Endothelial cell of umbilical vein (primary cell): ENCODE measurements around the gene CHST14. TPM values are rescaled to one million over a fixed set of nuclear protein-coding genes. Genes with fewer than 3 reads are reported as not detected.

Source experiments
- BruUV-seq: library from RNA; stranded (reverse); fragments of 400-500 nt; replicated peaks from 2 replicates; lab custom pipeline; 2021; lab: Mats Ljungman, UMichigan
- CTCF ChIA-PET: fragments of 300-600, 350-600 bp; sonication (Branson Sonifier 250); formaldehyde crosslinking; loops from one replicate; lab custom pipeline; 2021; ENCODE audit warnings: antibody characterized with exemption, inconsistent platforms; lab: Charles Lee
- POLR2A ChIA-PET: fragments of 300-600, 350-600 bp; sonication (Branson Sonifier 250); formaldehyde crosslinking; loops from one replicate; lab custom pipeline; 2021; ENCODE audit warnings: antibody characterized with exemption, inconsistent platforms; lab: Charles Lee
- DNase-seq: peaks from one replicate; pipeline ENCODE4 v3.0.0-alpha.2; 2011; ENCODE audit warnings: low read depth, low spot score
- FAIRE-seq: peaks from 2 replicates; lab custom pipeline; 2011; peaks lifted over from hg19 to GRCh38; lab: Jason Lieb, UNC
- H2AFZ ChIP-seq: 2 replicates; pipeline ENCODE4 v1.6.0; 2012; ENCODE audit warnings: low read depth, low read length, control low read depth, inconsistent platforms
- H3K27ac ChIP-seq: 2 replicates; pipeline ENCODE4 v1.5.1; 2011; ENCODE audit warnings: low read depth, mild to moderate bottlenecking, control low read depth, low read length, moderate library complexity; ENCODE audit not compliant: insufficient read depth
- H3K27me3 ChIP-seq, 2 experiments: 2 replicates each; pipeline versions ENCODE4 v1.6.0 to v1.6.1; 2011; ENCODE audit warnings: low read length in 2 of 2, mixed read lengths in 1 of 2; ENCODE audit not compliant: control insufficient read depth in 2 of 2, insufficient read depth in 2 of 2
- H3K36me3 ChIP-seq, 2 experiments: 2 replicates in 1 of 2; 3 replicates in 1 of 2; pipeline ENCODE4 v1.5.1; 2011; ENCODE audit warnings: low read length in 2 of 2, mild to moderate bottlenecking in 1 of 2, moderate library complexity in 1 of 2; ENCODE audit not compliant: control insufficient read depth in 2 of 2, insufficient read depth in 2 of 2; ENCODE audit errors: extremely low read depth in 1 of 2
- H3K4me1 ChIP-seq: 3 replicates; pipeline ENCODE4 v1.5.1; 2011; ENCODE audit warnings: mild to moderate bottlenecking, low read length; ENCODE audit not compliant: control insufficient read depth, insufficient read depth; ENCODE audit errors: extremely low read depth
- H3K4me2 ChIP-seq: 2 replicates; pipeline ENCODE4 v1.6.1; 2011; ENCODE audit warnings: low read length, control low read depth, mixed read lengths; ENCODE audit not compliant: insufficient read depth
- H3K4me3 ChIP-seq, 3 experiments: fragments of 200-600 bp in 1 of 3; sonication (generic), shearing (Covaris generic) in 1 of 3; replicated peaks in 1 of 3; 2 replicates each; pipeline ENCODE4 v1.5.1; 2011 to 2016; ENCODE audit warnings: control low read depth in 3 of 3, low read length in 3 of 3, mild to moderate bottlenecking in 2 of 3, inconsistent platforms in 1 of 3, low read depth in 1 of 3, moderate library complexity in 1 of 3; ENCODE audit not compliant: insufficient read depth in 1 of 3
- H3K79me2 ChIP-seq: 2 replicates; pipeline ENCODE4 v1.6.0; 2012; ENCODE audit warnings: low read length, inconsistent platforms; ENCODE audit not compliant: control insufficient read depth, insufficient read depth
- H3K9ac ChIP-seq: replicated peaks from 2 replicates; pipeline ENCODE3; 2011; ENCODE audit warnings: low read length, control low read depth; ENCODE audit not compliant: insufficient read depth; ENCODE audit errors: extremely low read depth
- H3K9me1 ChIP-seq: replicated peaks from 3 replicates; pipeline ENCODE4 v1.6.0; 2011; ENCODE audit warnings: mild to moderate bottlenecking, low read length; ENCODE audit not compliant: control insufficient read depth, insufficient read depth; ENCODE audit errors: extremely low read depth
- H3K9me3 ChIP-seq: replicated peaks from 2 replicates; pipeline ENCODE4 v1.5.1; 2012; ENCODE audit warnings: low read length, inconsistent platforms; ENCODE audit not compliant: control insufficient read depth, insufficient read depth
- H4K20me1 ChIP-seq: replicated peaks from 2 replicates; pipeline ENCODE3; 2011; ENCODE audit warnings: mild to moderate bottlenecking, low read length; ENCODE audit not compliant: control insufficient read depth, insufficient read depth; ENCODE audit errors: extremely low read depth
- EZH2 ChIP-seq: IDR thresholded peaks from 2 replicates; pipeline ENCODE4 v1.6.1; 2012; ENCODE audit warnings: borderline replicate concordance, low read depth, mild to moderate bottlenecking, moderate library complexity, low read length, inconsistent platforms; ENCODE audit not compliant: severe bottlenecking
- FOS ChIP-seq: IDR thresholded peaks from 2 replicates; pipeline ENCODE4 v1.6.1; 2011; ENCODE audit warnings: mild to moderate bottlenecking, low read length, moderate library complexity, borderline replicate concordance; ENCODE audit not compliant: insufficient read depth
- GATA2 ChIP-seq: IDR thresholded peaks from 2 replicates; pipeline ENCODE4 v1.7.0; 2011; ENCODE audit warnings: low read depth, mild to moderate bottlenecking, moderate library complexity, mixed read lengths, low read length; ENCODE audit not compliant: insufficient read length, insufficient read depth
- JUN ChIP-seq: IDR thresholded peaks from 2 replicates; pipeline ENCODE4 v1.6.1; 2011; ENCODE audit warnings: borderline replicate concordance, low read depth; ENCODE audit not compliant: insufficient read length, insufficient read depth
- MYC ChIP-seq: IDR thresholded peaks from one replicate; pipeline ENCODE4 v1.6.1; 2011; ENCODE audit warnings: mild to moderate bottlenecking, low read depth, low read length
- POLR2A ChIP-seq: IDR thresholded peaks from 2 replicates; pipeline ENCODE4 v1.6.1; 2012; ENCODE audit warnings: low read depth, mild to moderate bottlenecking, control low read depth, low read length
- POLR2AphosphoS5 ChIP-seq: IDR thresholded peaks from 2 replicates; pipeline ENCODE4 v1.6.1; 2012; ENCODE audit warnings: low read depth, mild to moderate bottlenecking, control low read depth, low read length, moderate library complexity; ENCODE audit not compliant: insufficient read depth
- dilution Hi-C: fragments of 300-500 bp; cut with MboI; formaldehyde crosslinking; loops from one replicate; pipeline ENCODE4 v1.15.0; 2019; ENCODE audit warnings: low sequenced_read_pairs; ENCODE audit not compliant: extremely low pct_ligation_motif_present
- intact Hi-C: fragments of 100-400 bp; cut with micrococcal nuclease; formaldehyde crosslinking; loops from one replicate; pipeline ENCODE4 v1.10.0; 2022
- polyA plus RNA-seq, 4 experiments: library from polyadenylated mRNA; depleted of rRNA in 3 of 4; stranded (reverse) in 3 of 4; unstranded in 1 of 4; fragments of >200 nt; gene quantifications; 2 replicates each; pipeline versions ENCODE4 v1.2.1 to v1.2.3, GENCODE V29; 2011 to 2012; ENCODE audit warnings: missing spikeins in 1 of 4
- total RNA-seq: library from RNA; stranded (reverse); gene quantifications from 2 replicates; pipeline ENCODE4 v1.2.3, GENCODE V29; 2021
- TF ChIP-seq, protein P1 (sequence below): IDR thresholded peaks from 2 replicates; pipeline ENCODE4 v1.6.1; 2011; ENCODE audit not compliant: insufficient read depth, insufficient read length
- TF ChIP-seq, protein P2 (sequence below), 2 donors: IDR thresholded peaks; 1 replicate in 1 of 2; 2 replicates in 1 of 2; pipeline ENCODE4 v1.5.1; 2011; ENCODE audit warnings: low read length in 2 of 2, mild to moderate bottlenecking in 2 of 2, moderate library complexity in 2 of 2, control low read depth in 1 of 2, inconsistent platforms in 1 of 2, low read depth in 1 of 2; ENCODE audit not compliant: insufficient read depth in 1 of 2; ENCODE audit errors: extremely low read depth in 1 of 2

The CHST14 gene
- total and polyA plus RNA-seq, 2 donors (not counting 3 experiments of a cell fraction or from before 2014, with no cell fraction given): 35.1 to 49.2 TPM

DNA sequence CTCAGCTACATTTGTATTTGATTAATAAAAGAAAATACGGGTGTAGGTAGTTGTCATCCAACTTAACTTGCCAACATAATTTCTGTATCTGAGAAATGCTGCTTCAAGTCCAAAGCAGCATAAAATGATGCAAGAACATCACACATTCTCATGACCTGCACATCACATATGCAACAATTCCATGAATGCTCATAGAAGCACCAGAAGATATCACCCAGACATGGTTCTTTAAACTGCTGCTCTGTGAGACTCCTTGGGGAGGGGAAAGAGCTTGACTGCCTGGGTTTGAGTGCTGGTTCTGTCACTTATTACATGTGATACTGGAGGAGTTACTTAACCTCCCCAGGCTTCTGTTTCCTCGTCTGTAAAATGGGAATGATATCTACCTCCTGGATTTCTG is 39.4 kb downstream of the CHST14 start:
- POLR2A ChIA-PET: no interaction called here
- H3K9me1 ChIP-seq: no peaks in the 10 kb centered on the region
- H3K4me1 ChIP-seq: no peaks in the 10 kb centered on the region
- H3K36me3 ChIP-seq: no peaks in the 10 kb centered on the region
- no peak overlapping the region for H3K4me3 ChIP-seq
- H3K27ac ChIP-seq: no peak overlapping the region
- H3K27me3 ChIP-seq: peaks cover 0 to 2% of the 10 kb centered on the region in 2 experiments
- TF ChIP-seq POLR2AphosphoS5 (no peak), EZH2 (no peak)
- H2AFZ ChIP-seq: no peak overlapping the region
- intact Hi-C loops: no loop called here
- no peak overlapping the region for H3K9ac ChIP-seq
- no peaks in the 10 kb centered on the region for H4K20me1 ChIP-seq
- DNase-seq (no peak), FAIRE-seq (no peak)
- no peaks in the 10 kb centered on the region for H3K9me3 ChIP-seq
- no peaks in the 10 kb centered on the region for H3K79me2 ChIP-seq
- CTCF ChIA-PET: no interaction called here
- BruUV-seq: no TSS peak
- H3K4me2 ChIP-seq: no peak overlapping the region
- dilution Hi-C loops: no loop called here

DNA sequence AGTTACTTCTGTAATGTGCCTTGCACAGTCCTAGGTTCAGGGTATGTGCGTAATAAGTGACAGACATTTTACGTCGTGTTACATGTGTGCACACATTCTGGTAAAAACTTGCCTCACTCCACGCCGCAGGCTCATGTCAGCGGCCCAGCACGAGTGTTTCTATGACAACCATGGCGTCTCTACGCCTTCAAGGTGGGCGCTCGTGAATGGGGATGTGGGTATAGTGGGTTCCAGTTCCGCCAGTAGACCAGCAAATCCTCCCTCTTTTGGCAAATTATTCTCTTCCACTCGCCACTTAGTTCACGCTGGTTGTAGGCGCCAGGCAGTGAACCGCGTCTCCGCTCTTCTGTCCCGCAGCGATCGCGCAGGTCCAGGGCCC is 40.3 kb downstream of the CHST14 start:
- H4K20me1 ChIP-seq: no peaks in the 10 kb centered on the region
- FAIRE-seq (no peak), DNase-seq (no peak)
- no peak for TF ChIP-seq POLR2A
- no peak for TF ChIP-seq GATA2
- TF ChIP-seq EZH2: no peak
- TF ChIP-seq JUN: no peak
- no peak for TF ChIP-seq FOS
- TF ChIP-seq, protein P1, sequence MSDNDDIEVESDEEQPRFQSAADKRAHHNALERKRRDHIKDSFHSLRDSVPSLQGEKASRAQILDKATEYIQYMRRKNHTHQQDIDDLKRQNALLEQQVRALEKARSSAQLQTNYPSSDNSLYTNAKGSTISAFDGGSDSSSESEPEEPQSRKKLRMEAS: no peak
- TF ChIP-seq, protein P2, sequence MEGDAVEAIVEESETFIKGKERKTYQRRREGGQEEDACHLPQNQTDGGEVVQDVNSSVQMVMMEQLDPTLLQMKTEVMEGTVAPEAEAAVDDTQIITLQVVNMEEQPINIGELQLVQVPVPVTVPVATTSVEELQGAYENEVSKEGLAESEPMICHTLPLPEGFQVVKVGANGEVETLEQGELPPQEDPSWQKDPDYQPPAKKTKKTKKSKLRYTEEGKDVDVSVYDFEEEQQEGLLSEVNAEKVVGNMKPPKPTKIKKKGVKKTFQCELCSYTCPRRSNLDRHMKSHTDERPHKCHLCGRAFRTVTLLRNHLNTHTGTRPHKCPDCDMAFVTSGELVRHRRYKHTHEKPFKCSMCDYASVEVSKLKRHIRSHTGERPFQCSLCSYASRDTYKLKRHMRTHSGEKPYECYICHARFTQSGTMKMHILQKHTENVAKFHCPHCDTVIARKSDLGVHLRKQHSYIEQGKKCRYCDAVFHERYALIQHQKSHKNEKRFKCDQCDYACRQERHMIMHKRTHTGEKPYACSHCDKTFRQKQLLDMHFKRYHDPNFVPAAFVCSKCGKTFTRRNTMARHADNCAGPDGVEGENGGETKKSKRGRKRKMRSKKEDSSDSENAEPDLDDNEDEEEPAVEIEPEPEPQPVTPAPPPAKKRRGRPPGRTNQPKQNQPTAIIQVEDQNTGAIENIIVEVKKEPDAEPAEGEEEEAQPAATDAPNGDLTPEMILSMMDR (IDR thresholded peaks at IDR 0.05; ENCODE audit: extremely low read depth in 1 of 2, insufficient read depth in 1 of 2, low read depth in 1 of 2, low read length in 2 of 2): no peak
- no peak for TF ChIP-seq POLR2AphosphoS5
- no peak for TF ChIP-seq MYC
- intact Hi-C loops: no loop called here
- no peaks in the 10 kb centered on the region for H3K4me1 ChIP-seq
- no TSS peak for BruUV-seq
- H3K27ac ChIP-seq: no peak overlapping the region
- dilution Hi-C loops: no loop called here
- peaks cover 0 to 2% of the 10 kb centered on the region in 2 experiments for H3K27me3 ChIP-seq
- peak overlapping the region; percentile 9 to 41 (median 24) for H3K4me3 ChIP-seq
- no peaks in the 10 kb centered on the region for H3K36me3 ChIP-seq
- H3K79me2 ChIP-seq: no peaks in the 10 kb centered on the region
- H3K4me2 ChIP-seq: peak overlapping the region; percentile 53
- ChIA-PET CTCF (no interaction called here), POLR2A (no interaction called here)
- H3K9me1 ChIP-seq: no peaks in the 10 kb centered on the region
- peak overlapping the region; percentile 82 for H2AFZ ChIP-seq
- H3K9ac ChIP-seq: peak overlapping the region; percentile 35
- H3K9me3 ChIP-seq: no peaks in the 10 kb centered on the region
